ENCODE measurements around the gene ARHGAP6.

GRCh38 chrX:11588097-11588496 lies 77.6 kb downstream of the ARHGAP6 start:
- no peak for TF ChIP-seq CTCF (IDR thresholded peaks at IDR 0.05)
- no peak for TF ChIP-seq POLR2A (IDR thresholded peaks at IDR 0.05)
- TF ChIP-seq EP300 (IDR thresholded peaks at IDR 0.05), result no peak

Measured in ovary (tissue), 3 donors.